ENCODE results near the gene FAM72D.
A peak's percentile ranks its signal among the peaks of the same experiment; 100 is the strongest.
"Not testable (repeated sequence)": the region's sequence is repeated elsewhere in the genome, so short reads cannot be mapped to it uniquely, and the experiment has no call there.

Gene FAM72D

GRCh38 chr1:145082483-145083255, 13.1 kb upstream of the FAM72D start:
- not testable (repeated sequence) for DNase-seq (ENCODE audit: low spot score)

DNA sequence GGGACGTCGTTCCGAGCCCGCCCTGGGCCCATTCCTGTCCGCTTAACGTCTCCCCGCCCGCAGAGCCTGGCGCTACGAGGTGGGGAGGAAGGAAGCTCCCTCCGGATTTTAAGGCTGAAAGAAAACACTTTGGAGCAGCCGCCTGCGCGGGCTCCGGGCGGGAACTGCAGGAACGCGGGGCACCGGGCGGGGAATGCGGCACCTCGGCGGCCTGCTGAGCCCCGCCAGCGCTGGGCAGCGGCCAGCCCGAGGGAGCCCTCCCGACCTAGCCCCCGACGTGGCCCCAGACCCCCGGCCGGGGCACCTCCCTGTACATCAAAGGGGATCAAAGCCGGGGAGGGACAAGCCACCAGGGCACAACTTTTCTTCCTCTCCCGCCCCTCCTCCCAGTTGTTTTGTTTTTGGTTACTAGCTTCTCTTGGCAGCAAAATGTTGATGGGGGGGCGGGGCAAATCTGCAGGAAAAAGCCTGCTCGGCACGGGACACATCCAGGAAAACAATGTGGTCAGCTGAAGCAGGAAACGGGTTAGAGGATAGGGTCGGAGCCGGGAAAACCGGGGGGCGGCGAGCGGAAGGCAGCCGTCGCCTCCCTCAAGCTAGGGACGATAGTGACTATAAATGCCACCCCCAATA, 2.1 kb upstream of the FAM72D start:
- DNase-seq (ENCODE audit: low spot score) = peak; percentile 4

GRCh38 chr1:145094655-145095211, 1.0 kb upstream of the FAM72D start:
- not testable (repeated sequence) for DNase-seq (ENCODE audit: low spot score)

DNA sequence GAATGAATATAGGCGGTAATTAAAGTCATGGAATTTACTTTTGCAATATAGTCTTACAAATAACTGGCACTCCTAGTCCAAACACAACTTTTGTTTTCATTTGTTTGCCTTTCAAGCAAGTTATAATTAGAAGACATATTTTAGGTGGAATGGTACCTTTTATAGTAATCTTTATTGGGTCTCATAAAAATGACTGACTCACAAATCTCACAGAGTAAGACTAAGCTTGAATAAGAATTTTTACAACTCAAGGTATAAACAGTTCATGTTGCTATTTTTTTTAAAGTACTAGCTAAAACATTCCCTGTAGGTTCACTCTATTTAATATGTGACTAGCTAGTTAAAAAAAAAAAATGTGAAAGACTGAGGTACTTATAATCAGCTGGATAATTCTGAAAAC, 6.0 kb downstream of the FAM72D start:
- DNase-seq (ENCODE audit: low spot score) = not testable (repeated sequence)

GRCh38 chr1:145103294-145103693, 7.5 kb downstream of the FAM72D start:
- DNase-seq (ENCODE audit: low spot score) = not testable (repeated sequence)

GRCh38 chr1:145111674-145112073, 15.9 kb downstream of the FAM72D start:
- DNase-seq (ENCODE audit: low spot score) = not testable (repeated sequence)

- not testable (repeated sequence) for DNase-seq (ENCODE audit: low spot score)
Measured at GRCh38 chr1:145112703-145113102, 16.9 kb downstream of the FAM72D start.

DNA sequence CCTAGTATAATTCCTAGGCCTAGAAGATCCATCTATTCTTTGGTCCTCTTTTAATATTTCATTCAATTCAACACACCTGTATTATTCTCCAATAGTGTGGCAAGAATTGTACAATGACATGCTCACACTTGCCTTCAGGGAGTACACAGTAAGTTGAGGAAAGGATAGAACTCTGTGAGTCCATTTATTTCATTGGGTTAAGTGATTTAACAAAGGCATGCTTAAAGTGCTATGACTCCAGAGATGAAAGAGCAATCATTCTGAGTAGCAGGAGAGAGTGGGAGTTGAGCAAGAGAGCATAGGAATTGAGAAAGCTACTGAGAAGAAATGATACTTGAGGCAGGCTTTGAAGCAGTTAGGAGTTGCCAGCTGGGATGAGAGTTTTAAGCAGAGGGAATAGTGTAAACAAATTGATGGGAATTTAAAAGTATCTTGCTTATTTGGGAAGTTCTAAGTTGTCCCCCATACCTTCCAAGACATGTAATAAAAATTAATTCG, 18.8 kb downstream of the FAM72D start:
- DNase-seq (ENCODE audit: low spot score) = not testable (repeated sequence)

DNA sequence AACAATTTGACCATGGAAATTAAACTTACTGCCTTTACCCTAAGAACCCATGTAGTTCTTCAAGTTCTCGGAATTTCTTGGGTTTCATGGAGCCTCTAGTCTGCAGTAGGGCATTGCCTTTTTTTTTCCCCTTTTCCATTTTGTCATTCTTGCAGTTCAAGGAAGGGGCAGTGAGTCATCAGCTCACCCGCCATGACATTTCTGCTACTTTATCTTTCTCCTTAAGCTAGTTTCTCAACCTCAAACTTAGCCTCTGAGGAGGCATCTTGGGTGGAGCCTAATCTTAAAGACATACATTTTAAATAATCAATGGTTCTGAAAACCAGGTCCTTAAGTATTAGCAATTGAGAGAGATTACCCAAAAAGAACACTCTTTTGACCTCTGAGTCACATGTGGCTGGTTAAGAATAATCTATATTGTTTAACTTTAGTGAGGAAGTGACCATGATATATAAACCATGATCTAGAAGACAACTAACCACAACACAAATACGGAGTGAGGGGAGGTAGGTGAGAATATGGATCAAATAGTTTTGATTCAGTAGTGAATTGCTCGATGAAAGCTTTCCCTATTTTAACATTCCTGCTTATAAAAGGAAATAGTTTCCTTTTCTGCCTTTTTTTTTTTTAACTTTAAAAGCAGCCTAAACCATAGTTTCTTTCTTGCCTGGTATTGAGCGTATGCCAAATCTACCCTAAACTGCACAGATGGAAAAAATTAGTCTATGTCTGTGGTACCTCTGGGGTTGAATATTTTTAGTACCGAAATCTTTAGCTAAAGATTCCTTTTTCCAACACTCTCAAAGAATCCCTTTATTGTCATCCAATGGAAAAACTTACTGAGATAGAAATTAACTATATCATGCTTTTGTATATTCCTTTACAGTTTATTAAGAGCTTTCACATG, 20.1 kb downstream of the FAM72D start:
- DNase-seq (ENCODE audit: low spot score) = not testable (repeated sequence)

DNA sequence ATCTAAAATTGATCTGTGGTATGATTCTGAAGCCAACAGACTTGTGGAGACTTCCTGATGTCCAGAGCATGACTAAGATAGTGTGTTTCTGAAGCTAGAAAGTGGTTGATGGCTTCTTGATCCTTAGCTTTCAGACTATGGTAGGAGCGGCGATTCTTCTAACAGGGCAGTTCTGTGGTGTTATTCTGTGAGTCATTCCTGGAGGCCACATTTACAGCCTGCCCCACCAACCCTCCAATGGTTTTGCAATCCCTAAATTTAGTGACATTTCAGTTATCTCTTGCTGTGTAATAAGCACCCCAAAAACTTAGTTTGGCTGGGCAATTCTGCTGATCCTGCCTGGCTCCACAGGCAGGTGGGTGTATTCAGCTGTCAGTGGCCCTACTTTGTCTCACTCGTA, 24.1 kb downstream of the FAM72D start:
- not testable (repeated sequence) for DNase-seq (ENCODE audit: low spot score)

DNA sequence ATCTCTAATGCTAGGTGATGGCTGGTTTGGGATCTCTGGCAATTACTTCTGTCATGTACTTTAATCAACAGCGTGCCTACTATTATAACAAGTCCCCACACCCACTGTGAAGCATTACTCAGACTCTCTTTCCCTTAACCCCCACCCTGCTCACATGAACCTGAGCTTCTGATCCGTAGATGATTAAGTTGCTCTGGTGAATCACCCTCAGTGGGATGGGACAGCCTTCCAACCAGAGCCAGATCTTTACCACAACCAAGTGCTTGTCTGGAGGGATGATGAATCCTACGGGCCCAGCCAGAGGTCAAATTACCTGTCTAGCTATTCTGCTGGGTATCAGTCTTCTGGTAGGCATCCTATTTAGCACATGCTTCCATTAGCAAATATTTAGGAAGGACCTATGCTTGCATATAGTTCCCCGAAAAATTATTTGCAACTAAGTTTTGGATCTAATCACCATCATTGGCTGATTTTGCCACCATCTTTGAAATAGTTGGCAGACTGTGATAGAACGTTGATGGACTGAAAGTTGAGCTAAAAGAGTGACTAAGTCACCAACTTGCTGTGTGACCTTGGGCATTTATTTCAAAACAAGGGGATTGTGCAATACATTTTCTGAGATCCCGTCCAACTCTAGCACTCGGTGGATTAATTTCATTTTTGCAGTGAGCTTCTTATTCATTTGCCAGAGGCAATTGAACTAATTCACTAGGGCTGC, 26.7 kb downstream of the FAM72D start:
- not testable (repeated sequence) for DNase-seq (ENCODE audit: low spot score)

DNA sequence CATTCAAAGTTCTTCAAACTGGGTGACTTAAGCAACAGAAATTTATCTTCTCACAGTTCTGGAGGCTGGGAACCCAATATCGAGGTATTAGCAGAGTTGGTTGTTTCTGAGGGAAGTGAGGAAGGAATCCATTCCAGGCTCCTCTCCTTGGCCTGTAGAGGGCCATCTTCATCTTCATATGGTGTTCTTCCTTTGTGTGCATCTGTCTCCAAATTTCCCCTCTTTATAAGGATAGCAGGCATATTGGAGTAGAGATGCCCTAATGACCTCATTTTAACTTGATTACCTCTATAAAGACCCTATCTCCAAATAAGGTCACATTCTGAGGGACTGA, 27.3 kb downstream of the FAM72D start:
- DNase-seq (ENCODE audit: low spot score) = not testable (repeated sequence)

GRCh38 chr1:145123992-145124641, 28.3 kb downstream of the FAM72D start:
- not testable (repeated sequence) for DNase-seq (ENCODE audit: low spot score)

DNA sequence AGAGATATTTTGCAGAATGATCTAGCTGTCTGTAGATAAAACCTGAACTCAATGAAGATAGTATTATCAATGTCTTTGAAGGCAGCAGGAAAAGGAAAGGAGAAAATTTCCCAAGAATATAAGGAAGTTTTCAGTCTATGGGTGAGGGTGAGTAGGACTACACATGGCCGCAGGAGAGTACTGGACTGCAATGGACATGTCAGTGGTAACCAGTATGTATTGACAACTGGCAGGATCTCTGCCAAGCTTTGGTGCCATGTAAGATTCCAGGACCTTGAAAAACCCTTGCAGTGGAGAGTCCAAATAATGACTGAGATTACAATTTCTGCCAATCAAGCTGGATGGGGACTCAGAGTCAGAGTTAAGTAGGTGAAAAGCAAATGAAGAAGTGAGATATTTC, 29.3 kb downstream of the FAM72D start:
- not testable (repeated sequence) for DNase-seq (ENCODE audit: low spot score)

- DNase-seq (ENCODE audit: low spot score) = not testable (repeated sequence)
Measured at GRCh38 chr1:145127144-145127543, 31.4 kb downstream of the FAM72D start.

DNA sequence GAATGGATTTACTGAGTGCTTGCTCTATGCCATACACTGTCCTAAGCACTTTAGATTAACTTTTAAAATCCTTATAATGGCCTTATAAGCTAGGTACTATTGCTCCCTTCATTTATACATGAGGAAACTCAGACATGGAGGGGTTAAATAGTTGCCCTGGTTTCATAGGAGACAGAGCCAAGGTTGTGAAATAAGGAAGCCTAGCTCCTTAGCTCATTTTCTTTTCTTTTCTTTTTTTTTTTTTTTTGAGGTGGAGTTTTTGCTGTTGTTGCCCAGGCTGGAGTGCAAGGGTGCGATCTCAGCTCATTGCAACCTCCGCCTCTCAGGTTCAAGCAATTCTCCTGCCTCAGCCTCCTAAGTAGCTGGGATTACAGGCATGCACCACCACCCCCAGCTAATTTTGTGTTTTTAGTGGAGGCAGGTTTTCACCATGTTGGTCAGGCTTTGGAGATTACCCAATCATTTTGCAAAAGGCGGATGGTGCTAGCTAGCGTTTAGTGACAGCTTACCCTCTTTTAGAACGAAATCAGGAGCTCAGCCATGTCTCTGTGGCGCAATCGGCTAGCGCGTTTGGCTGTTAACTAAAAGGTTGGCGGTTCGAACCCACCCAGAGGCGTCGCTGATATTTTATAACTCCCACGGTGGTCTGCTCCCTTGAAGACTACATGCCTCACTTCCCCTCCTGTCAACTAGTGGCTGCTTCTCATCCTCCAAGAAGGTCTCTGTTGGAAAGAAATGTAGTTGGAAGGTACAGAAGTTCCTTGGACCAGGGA, 33.1 kb downstream of the FAM72D start:
- DNase-seq (ENCODE audit: low spot score) = peak; percentile 0

- not testable (repeated sequence) for DNase-seq (ENCODE audit: low spot score)
Measured at GRCh38 chr1:145134476-145134875, 38.7 kb downstream of the FAM72D start.

DNA sequence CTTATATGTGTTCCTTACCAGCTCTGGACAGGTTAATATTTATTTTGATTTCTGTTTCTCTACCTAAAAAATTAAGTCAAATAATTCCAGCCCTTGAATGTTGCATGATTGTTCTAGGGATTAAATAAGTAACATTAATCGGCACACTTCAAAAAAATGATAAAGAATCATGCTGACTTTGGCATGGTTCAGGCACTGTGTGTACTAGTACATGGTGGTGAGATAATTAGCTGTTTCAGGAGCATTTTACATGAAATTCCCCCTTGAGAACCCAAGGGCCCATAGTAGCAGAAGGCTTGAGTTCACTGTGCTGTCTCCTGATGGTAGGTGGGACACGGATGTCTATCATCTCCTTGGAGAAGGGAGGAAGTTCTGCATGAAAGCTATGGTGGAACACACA, 44.8 kb downstream of the FAM72D start:
- not testable (repeated sequence) for DNase-seq (ENCODE audit: low spot score)

DNA sequence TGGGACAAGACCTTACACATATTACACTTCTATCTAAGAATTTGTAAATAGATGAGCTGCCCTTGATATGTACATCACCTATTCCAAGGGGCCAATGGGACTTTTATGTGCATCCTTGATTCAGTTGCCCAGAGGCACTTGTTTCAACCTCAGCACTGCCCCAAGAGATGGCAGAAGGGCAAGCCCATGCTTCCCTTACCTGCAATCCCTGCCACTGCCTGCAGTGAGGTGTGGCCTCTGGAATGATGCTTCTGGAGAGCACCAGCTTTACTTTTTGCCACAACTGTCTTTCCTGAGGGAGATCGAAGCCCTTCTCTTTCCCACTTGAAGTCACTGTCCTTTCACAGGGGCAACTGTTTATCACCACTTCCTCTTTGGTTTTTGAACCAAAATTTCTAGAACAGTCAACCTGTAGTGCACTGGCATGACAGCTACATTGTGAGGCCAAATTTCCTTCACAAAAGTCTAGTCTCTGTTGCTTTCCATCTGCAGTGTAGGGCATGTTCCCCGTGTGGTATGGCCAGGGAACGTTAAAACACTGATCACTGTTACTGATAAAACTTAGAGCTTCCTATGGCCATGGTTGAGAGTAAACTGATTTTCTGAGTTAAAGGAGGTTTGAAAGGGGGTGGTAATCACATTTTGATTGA, 48.6 kb downstream of the FAM72D start:
- not testable (repeated sequence) for DNase-seq (ENCODE audit: low spot score)
